DND-41 (cell line): ENCODE data around the gene SCYGR5.

ENCODE experiments used
- CTCF ChIP-seq: IDR thresholded peaks from 2 replicates; pipeline ENCODE4 v1.5.1; 2012; ENCODE audit warnings: borderline replicate concordance, low read length, moderate library complexity, mild to moderate bottlenecking; ENCODE audit not compliant: poor library complexity, severe bottlenecking; ENCODE audit errors: extremely low read depth
- EZH2 ChIP-seq: IDR thresholded peaks from 3 replicates; pipeline ENCODE4 v1.6.1; 2012; ENCODE audit warnings: borderline replicate concordance, low read depth, mild to moderate bottlenecking, moderate library complexity, low read length, inconsistent platforms; ENCODE audit not compliant: severe bottlenecking

DNA sequence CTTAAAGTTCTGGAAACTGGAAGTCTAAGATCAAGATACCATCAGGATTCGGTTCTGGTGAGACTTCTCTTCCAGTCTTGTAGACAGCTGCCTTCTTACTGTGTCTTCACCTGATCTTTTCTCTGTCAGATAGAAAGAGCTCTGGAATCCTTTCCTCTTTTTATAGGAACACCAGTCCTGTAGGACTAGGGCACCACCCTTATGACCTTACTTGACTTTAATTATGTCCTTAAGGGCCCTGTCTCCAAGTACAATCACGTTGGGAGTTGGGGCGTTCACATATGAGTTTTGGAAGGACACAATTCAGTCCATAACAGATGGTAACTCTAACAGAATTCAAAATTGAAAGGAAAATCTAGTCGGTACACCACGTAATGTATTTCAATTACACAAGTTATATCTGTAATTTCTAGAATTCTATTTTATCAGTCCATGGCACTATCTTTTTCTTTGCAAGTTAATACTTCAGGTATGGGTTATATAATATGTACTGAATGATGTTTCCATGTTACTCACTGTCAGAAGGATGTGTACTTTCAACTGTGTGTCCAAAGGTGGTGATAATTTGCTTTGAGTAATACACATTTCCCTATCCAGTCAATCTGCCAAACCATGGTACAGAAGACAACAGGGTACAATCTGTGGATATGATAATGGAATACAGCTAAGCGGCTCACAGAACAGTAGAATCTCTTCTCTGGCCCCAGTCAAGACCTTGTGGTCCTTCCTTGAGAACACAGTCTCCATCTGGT is 1.2 kb upstream of the SCYGR5 start:
- TF ChIP-seq CTCF (no peak), EZH2 (no peak)
